HepG2 (cell line): ENCODE measurements around the gene ZSWIM6. TPM values are rescaled to one million over a fixed set of nuclear protein-coding genes. Genes with fewer than 3 reads are reported as not detected.

Experiments
- CENPBD1 ChIP-seq: sonication (generic); formaldehyde crosslinking; IDR thresholded peaks from 2 replicates; pipeline ENCODE4 v1.8.0; 2022; ENCODE audit warnings: missing genetic modification reagents, low read depth, mild to moderate bottlenecking, borderline replicate concordance
- FOXC1 ChIP-seq: sonication (generic); formaldehyde crosslinking; IDR thresholded peaks from 2 replicates; pipeline ENCODE4 v1.8.0; 2022; ENCODE audit warnings: mild to moderate bottlenecking, missing genetic modification reagents, borderline replicate concordance
- HNF1B ChIP-seq: sonication (generic); formaldehyde crosslinking; IDR thresholded peaks from 2 replicates; pipeline ENCODE4 v1.5.1; 2020; ENCODE audit warnings: mild to moderate bottlenecking, moderate library complexity, missing genetic modification reagents
- MED1 ChIP-seq: sonication (generic); formaldehyde crosslinking; IDR thresholded peaks from 2 replicates; pipeline ENCODE4 v1.4.0; 2020; ENCODE audit warnings: missing genetic modification reagents
- ZBED4 ChIP-seq: sonication (generic); formaldehyde crosslinking; IDR thresholded peaks from 2 replicates; pipeline ENCODE4 v1.4.0; 2020; ENCODE audit warnings: missing genetic modification reagents, borderline replicate concordance
- ZFP82 ChIP-seq: sonication (generic); formaldehyde crosslinking; IDR thresholded peaks from 2 replicates; pipeline ENCODE4 v1.5.1; 2020; ENCODE audit warnings: mild to moderate bottlenecking, missing genetic modification reagents, borderline replicate concordance
- ZNF260 ChIP-seq: sonication (generic); formaldehyde crosslinking; IDR thresholded peaks from 2 replicates; pipeline ENCODE4 v1.4.0; 2020; ENCODE audit warnings: missing genetic modification reagents, low read depth, mild to moderate bottlenecking, borderline replicate concordance
- ZNF883 ChIP-seq: sonication (generic); formaldehyde crosslinking; IDR thresholded peaks from 2 replicates; pipeline ENCODE4 v1.5.1; 2020; ENCODE audit warnings: mild to moderate bottlenecking, missing genetic modification reagents; ENCODE audit errors: not compliant biosample characterization
- polyA plus RNA-seq, 8 experiments: library from polyadenylated mRNA; depleted of rRNA in 3 of 8; stranded (reverse) in 7 of 8; unstranded in 1 of 8; fragments of >200 nt; fragmentation: Illumina TruSeq in 4 of 8; extraction: Trizol in 4 of 8; gene quantifications; 2 replicates each; pipeline versions ENCODE4 v1.2.1 to v1.2.3, GENCODE V29; 2011 to 2016; ENCODE audit warnings: low read depth in 4 of 8, missing spikeins in 1 of 8, mixed read lengths in 1 of 8; ENCODE audit not compliant: insufficient read depth in 1 of 8
- total RNA-seq, 5 experiments: library from RNA; depleted of rRNA; stranded (reverse); fragments of >200 nt; fragmentation: Illumina TruSeq; extraction: Trizol; gene quantifications; 2 replicates each; pipeline ENCODE4 v1.2.3, GENCODE V29; 2016; ENCODE audit warnings: low read depth in 1 of 5

ZSWIM6 gene
- total and polyA plus RNA-seq, 2 of the 13 experiments (the other 11 are each of a cell fraction or from before 2014, with no cell fraction given): 0.82 to 1.9 TPM

DNA sequence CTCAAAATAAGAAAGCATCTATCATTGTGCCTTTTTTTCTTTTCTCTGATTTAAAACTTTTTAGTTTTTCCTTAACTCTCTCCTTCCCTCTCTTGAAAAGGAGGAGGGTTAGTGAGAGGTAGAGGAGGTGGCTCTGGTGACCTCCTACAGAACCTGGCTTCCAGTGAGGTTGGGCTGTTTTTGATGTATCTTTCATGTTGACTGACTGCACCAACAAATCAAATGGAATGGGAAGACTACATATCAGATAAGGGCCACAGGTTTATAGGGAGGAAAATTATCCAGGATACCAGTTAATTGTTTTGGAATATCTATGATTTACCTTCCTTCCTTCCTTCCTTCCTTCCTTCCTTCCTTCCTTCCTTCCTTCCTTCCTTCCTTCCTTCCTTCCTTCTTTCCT is 173.2 kb downstream of the ZSWIM6 start (continued):
- TF ChIP-seq CENPBD1 (CRISPR knock-in tag) (no peak), HNF1B (no peak), ZBED4 (CRISPR knock-in tag) (no peak), ZNF260 (no peak), MED1 (CRISPR knock-in tag) (no peak), ZNF883 (no peak), ZFP82 (CRISPR knock-in tag) (no peak), FOXC1 (no peak)
